Peyer's patch (tissue), 4 donors: ENCODE measurements around the gene KRT17.
A peak's percentile ranks its signal among the peaks of the same experiment; 100 is the strongest.
"Not testable (repeated sequence)": the region's sequence is repeated elsewhere in the genome, so short reads cannot be mapped to it uniquely, and the experiment has no call there.

Experiments used
- CTCF ChIP-seq, 6 experiments: fragments of 450-650 bp in 4 of 6; fragments of 200-600 bp in 2 of 6; sonication (generic) in 1 of 6; IDR thresholded peaks; one replicate each; pipeline ENCODE4 v1.5.1; 2017 to 2019; ENCODE audit warnings: antibody characterized with exemption in 6 of 6, mild to moderate bottlenecking in 3 of 6, moderate library complexity in 1 of 6
- POLR2A ChIP-seq, 2 donors: fragments of 450-650 bp; IDR thresholded peaks; one replicate each; pipeline ENCODE4 v1.5.1; 2017; ENCODE audit warnings: antibody characterized with exemption in 2 of 2, mild to moderate bottlenecking in 2 of 2, moderate library complexity in 2 of 2

GRCh38 chr17:41610061-41610517 is 14.3 kb downstream of the KRT17 start:
- peak in 3 of 6 experiments; percentile 6 to 42 (median 34) for TF ChIP-seq CTCF (IDR thresholded peaks at IDR 0.05)
- not testable (repeated sequence) for TF ChIP-seq POLR2A (IDR thresholded peaks at IDR 0.05)
